Nephron (organoid): ENCODE measurements around the gene ATP2B3.

Source experiments
- H3K27ac Mint-ChIP-seq, 3 experiments: 2 replicates each; pipeline ENCODE4 v1.8.0; 2020; ENCODE audit warnings: mixed read lengths in 3 of 3, mild to moderate bottlenecking in 2 of 3, moderate library complexity in 1 of 3
- H3K27me3 Mint-ChIP-seq: 2 replicates; pipeline ENCODE4 v1.8.0; 2021; ENCODE audit warnings: low read depth, mild to moderate bottlenecking, moderate library complexity, mixed read lengths
- H3K36me3 Mint-ChIP-seq: 2 replicates; pipeline ENCODE4 v1.8.0; 2020; ENCODE audit warnings: low read depth, mixed read lengths
- H3K4me1 Mint-ChIP-seq: 2 replicates; pipeline ENCODE4 v1.8.0; 2020; ENCODE audit warnings: mixed read lengths
- H3K4me3 Mint-ChIP-seq, 3 experiments: 2 replicates each; pipeline ENCODE4 v1.8.0; 2020; ENCODE audit warnings: mild to moderate bottlenecking in 3 of 3, mixed read lengths in 3 of 3, moderate library complexity in 2 of 3
- H3K9me3 Mint-ChIP-seq: 2 replicates; pipeline ENCODE4 v1.8.0; 2020; ENCODE audit warnings: mixed read lengths
- TF ChIP-seq, protein P1 (sequence below), 3 experiments: fragments of 200-600 bp; sonication (generic); IDR thresholded peaks; one replicate each; pipeline ENCODE4 v1.5.0; 2021; ENCODE audit warnings: antibody characterized with exemption in 3 of 3; ENCODE audit not compliant: unreplicated experiment in 3 of 3

Gene ATP2B3

DNA sequence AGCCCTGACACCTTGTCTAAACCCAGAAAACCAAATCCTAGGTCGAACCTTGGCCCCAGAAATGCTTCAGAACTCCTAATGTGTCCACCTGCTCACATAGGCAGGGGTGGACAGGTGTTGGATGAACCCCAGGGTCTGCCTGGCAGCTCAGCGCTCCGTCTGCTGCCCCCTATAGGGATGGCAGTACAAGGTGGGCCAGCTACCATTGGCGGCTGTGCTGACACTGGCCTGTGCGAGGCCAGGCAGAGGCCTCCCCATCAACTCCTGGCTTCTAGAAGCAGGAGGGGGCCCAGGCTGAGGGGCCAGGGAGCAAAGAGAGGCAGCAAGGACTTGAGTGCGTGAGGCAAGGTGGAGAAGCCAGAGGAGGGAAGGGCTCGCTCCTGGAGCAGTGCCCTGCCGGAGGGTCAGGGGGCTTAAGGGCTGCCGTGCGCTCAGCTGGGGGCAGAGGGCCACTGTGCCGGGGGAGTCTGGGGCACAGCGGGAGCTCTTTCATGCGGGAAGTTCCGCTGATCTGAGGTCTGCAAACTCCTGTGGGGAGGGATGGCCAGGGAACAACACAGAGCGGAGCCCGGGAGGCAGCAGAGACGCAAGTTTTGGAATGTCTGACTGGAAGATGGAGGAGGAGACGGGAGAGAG lies 60.9 kb downstream of the ATP2B3 start:
- TF ChIP-seq, protein P1, sequence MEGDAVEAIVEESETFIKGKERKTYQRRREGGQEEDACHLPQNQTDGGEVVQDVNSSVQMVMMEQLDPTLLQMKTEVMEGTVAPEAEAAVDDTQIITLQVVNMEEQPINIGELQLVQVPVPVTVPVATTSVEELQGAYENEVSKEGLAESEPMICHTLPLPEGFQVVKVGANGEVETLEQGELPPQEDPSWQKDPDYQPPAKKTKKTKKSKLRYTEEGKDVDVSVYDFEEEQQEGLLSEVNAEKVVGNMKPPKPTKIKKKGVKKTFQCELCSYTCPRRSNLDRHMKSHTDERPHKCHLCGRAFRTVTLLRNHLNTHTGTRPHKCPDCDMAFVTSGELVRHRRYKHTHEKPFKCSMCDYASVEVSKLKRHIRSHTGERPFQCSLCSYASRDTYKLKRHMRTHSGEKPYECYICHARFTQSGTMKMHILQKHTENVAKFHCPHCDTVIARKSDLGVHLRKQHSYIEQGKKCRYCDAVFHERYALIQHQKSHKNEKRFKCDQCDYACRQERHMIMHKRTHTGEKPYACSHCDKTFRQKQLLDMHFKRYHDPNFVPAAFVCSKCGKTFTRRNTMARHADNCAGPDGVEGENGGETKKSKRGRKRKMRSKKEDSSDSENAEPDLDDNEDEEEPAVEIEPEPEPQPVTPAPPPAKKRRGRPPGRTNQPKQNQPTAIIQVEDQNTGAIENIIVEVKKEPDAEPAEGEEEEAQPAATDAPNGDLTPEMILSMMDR (IDR thresholded peaks at IDR 0.05; ENCODE audit: unreplicated experiment in 3 of 3), result peak in 1 of 3 experiments; percentile 14
- H3K9me3 Mint-ChIP-seq, result peaks cover 11% of the 10 kb centered on the region
- H3K27ac Mint-ChIP-seq, result peak overlapping the region; percentile 48 to 87 (median 82)
- peaks cover 35% of the 10 kb centered on the region for H3K4me1 Mint-ChIP-seq
- peaks cover 12% of the 10 kb centered on the region for H3K27me3 Mint-ChIP-seq
- no peaks in the 10 kb centered on the region for H3K36me3 Mint-ChIP-seq
- H3K4me3 Mint-ChIP-seq, result peak overlapping the region in 1 of 3 experiments; percentile 3

DNA sequence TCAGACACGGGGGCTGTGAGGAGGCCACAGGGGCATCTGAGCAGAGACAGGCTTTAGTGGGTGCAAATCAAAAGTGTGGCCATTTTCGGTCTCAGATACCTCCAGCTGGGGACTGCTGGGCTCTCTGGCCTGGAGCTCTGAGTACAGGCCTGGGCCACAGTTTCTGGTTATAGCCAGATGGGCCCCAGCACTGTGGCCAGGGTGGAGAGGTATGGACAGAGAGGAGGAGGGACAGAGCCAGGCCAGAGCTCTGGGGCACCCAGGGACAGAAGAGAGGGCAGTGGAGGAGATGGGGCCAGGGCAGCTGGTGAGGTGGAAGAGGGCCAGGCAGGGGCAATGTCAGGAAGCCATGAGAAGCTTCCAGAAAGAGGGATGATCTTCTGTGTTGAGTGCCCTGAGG lies 61.4 kb downstream of the ATP2B3 start:
- TF ChIP-seq, protein P1 (IDR thresholded peaks at IDR 0.05; ENCODE audit: unreplicated experiment in 3 of 3), result no peak
- peak overlapping the region; percentile 48 to 87 (median 82) for H3K27ac Mint-ChIP-seq
- H3K4me3 Mint-ChIP-seq, result no peak overlapping the region
- H3K4me1 Mint-ChIP-seq, result peaks cover 38% of the 10 kb centered on the region
- no peaks in the 10 kb centered on the region for H3K36me3 Mint-ChIP-seq
- H3K9me3 Mint-ChIP-seq, result peaks cover 10% of the 10 kb centered on the region
- peaks cover 12% of the 10 kb centered on the region for H3K27me3 Mint-ChIP-seq

DNA sequence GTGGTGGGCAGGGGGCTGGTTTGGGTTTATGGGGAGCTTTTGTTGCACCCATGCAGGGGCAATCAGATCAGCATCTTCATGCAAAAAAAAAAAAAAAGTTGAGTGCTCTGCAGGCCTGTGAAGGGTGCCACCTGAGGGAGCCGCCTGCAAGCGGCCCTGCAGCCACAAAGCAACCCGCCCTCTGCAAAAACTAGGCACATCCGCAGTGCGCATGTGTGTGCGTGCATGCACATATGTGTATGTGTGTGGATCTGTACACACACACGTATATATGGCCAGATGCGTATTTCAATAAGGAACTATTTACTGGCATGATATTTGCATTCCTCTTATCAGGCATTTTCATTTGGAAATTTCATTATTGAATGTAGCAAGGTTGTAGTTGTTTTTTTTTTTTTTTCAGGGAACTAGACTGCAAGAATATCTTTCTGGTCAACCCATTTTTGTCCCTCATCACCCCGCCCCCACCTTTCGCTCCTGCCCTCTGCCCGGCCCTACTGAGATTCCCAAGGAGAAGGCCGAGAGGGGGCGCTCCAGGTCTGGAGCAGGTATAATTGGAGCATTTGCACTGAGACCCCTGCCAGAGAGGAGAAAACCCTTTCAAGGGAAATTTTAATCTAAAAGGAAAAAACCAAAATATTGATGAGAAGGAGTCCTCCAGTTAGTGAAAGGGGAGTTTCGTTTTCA lies 63.4 kb downstream of the ATP2B3 start:
- Mint-ChIP-seq H3K36me3 (peaks cover 8% of the 10 kb centered on the region), H3K9me3 (peaks cover 9% of the 10 kb centered on the region), H3K27me3 (peaks cover 8% of the 10 kb centered on the region), H3K4me3 (no peak overlapping the region), H3K4me1 (peaks cover 36% of the 10 kb centered on the region), H3K27ac (peak overlapping the region in 1 of 3 experiments; percentile 10)
- TF ChIP-seq, protein P1 (IDR thresholded peaks at IDR 0.05; ENCODE audit: unreplicated experiment in 3 of 3), result peak in 1 of 3 experiments; percentile 13

DNA sequence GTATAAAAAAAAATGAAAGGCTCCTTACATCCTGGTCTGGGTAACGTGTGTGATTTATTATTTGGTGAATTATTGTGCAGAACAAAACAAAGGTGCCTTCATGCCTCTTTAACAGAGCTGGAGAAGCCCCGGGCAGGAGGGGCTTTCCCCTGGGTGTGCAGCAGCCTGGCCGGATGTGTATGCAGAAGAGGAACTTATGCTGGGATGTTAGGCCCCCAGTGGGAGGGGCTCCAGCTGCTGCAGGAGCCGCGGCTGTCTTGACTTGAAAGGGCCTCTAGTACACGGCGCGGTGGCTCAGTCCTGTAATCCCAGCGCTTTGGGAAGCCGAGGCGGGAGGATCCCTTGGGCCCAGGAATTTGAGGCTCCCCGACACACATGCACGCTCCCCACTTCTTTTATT lies 65.5 kb downstream of the ATP2B3 start:
- Mint-ChIP-seq H3K36me3 (peaks cover 16% of the 10 kb centered on the region), H3K4me3 (peak overlapping the region; percentile 11 to 54 (median 37)), H3K27me3 (peaks cover 8% of the 10 kb centered on the region), H3K4me1 (peaks cover 23% of the 10 kb centered on the region), H3K9me3 (peaks cover 11% of the 10 kb centered on the region), H3K27ac (peak overlapping the region; percentile 72 to 94 (median 86))
- TF ChIP-seq, protein P1 (IDR thresholded peaks at IDR 0.05; ENCODE audit: unreplicated experiment in 3 of 3), result no peak

DNA sequence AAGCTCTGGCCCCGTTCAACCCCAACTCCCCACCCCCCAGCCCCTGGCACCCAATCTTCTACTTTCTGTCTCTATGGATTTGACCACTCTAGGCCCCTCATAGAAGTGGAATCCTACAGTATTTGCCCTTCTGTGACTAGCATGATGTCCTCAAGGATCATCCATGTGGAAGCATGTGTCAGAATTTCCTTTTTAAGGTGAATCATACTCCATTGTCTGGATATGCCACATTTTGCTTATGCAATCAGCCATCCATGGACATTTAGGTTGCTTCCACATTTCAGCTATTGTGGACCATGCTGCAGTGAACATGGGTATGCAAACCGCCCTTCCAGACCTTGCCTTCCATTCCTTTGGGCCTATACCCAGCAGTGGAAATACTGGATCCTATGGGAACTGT lies 66.0 kb downstream of the ATP2B3 start:
- TF ChIP-seq, protein P1 (IDR thresholded peaks at IDR 0.05; ENCODE audit: unreplicated experiment in 3 of 3), result no peak
- no peak overlapping the region for H3K4me3 Mint-ChIP-seq
- peaks cover 15% of the 10 kb centered on the region for H3K9me3 Mint-ChIP-seq
- H3K27ac Mint-ChIP-seq, result peak overlapping the region in 2 of 3 experiments; percentile 72 to 86
- H3K4me1 Mint-ChIP-seq, result peaks cover 18% of the 10 kb centered on the region
- peaks cover 5% of the 10 kb centered on the region for H3K27me3 Mint-ChIP-seq
- peaks cover 21% of the 10 kb centered on the region for H3K36me3 Mint-ChIP-seq
